K562 (cell line): ENCODE data around the gene PRM3. TPM values are rescaled to one million over a fixed set of nuclear protein-coding genes. Genes with fewer than 3 reads are reported as not detected.

Experiments
- ATAC-seq: fragments of 200-7000 bp; cut with Tn5 transposase; 3 replicates; pipeline ENCODE4 v1.9.1; 2020; ENCODE audit warnings: moderate library complexity
- BruUV-seq: library from RNA; stranded (reverse); fragments of 400-500 nt; replicated peaks from 2 replicates; lab custom pipeline; 2021; lab: Mats Ljungman, UMichigan
- CTCF ChIA-PET: fragments of 300-600 bp; formaldehyde crosslinking; extraction: SDS; loops from one replicate; lab custom pipeline; 2021; ENCODE audit warnings: low intra/inter-chr PET ratio; lab: Yijun Ruan, JAX
- POLR2A ChIA-PET: fragments of 300-600, 350-650 bp; sonication (Branson Sonifier 250); formaldehyde crosslinking; extraction: SDS; loops from one replicate; lab custom pipeline; 2021; ENCODE audit warnings: antibody characterized with exemption, inconsistent platforms; lab: Yijun Ruan, JAX
- DNase-seq, 4 experiments: peaks; one replicate each; pipeline versions ENCODE4 v3.0.0 to v3.0.0-alpha.2; 2011 to 2018; ENCODE audit warnings: low spot score in 3 of 4, mixed read lengths in 3 of 4; ENCODE audit errors: extremely low read depth in 1 of 4
- FAIRE-seq: peaks from 2 replicates; lab custom pipeline; 2011; peaks lifted over from hg19 to GRCh38; lab: Jason Lieb, UNC
- H2AFZ ChIP-seq: 2 replicates; pipeline ENCODE4 v1.6.0; 2011; ENCODE audit warnings: low read depth, low read length, control low read depth, inconsistent platforms
- H3K27ac ChIP-seq: fragments of 200-600 bp; 3 replicates; pipeline ENCODE4 v1.8.0; 2011; ENCODE audit warnings: low read depth, mild to moderate bottlenecking, control low read depth, inconsistent platforms, low read length, moderate library complexity, mixed read lengths; ENCODE audit errors: extremely low read depth
- H3K27me3 ChIP-seq, 2 experiments: fragments of 300-600 bp in 1 of 2; 2 replicates in 1 of 2; 3 replicates in 1 of 2; pipeline versions ENCODE4 v1.6.0 to v1.8.0; 2011; ENCODE audit warnings: inconsistent platforms in 2 of 2, low read length in 2 of 2, mild to moderate bottlenecking in 1 of 2, mixed read lengths in 1 of 2, moderate library complexity in 1 of 2; ENCODE audit not compliant: control insufficient read depth in 2 of 2, insufficient read depth in 2 of 2
- H3K36me3 ChIP-seq: fragments of 300-600 bp; 3 replicates; pipeline ENCODE4 v1.8.0; 2011; ENCODE audit warnings: mild to moderate bottlenecking, low read length, inconsistent platforms; ENCODE audit not compliant: control insufficient read depth, insufficient read depth
- H3K4me1 ChIP-seq, 2 experiments: fragments of 200-600 bp in 1 of 2; replicated peaks in 1 of 2; 2 replicates in 1 of 2; 3 replicates in 1 of 2; pipeline versions ENCODE4 v1.5.1 to v1.8.0; 2011; ENCODE audit warnings: inconsistent platforms in 2 of 2, low read length in 2 of 2, mild to moderate bottlenecking in 1 of 2, mixed read lengths in 1 of 2, moderate library complexity in 1 of 2; ENCODE audit not compliant: control insufficient read depth in 2 of 2, insufficient read depth in 2 of 2
- H3K4me2 ChIP-seq: 2 replicates; pipeline ENCODE4 v1.6.1; 2011; ENCODE audit warnings: low read length, control low read depth, inconsistent platforms, mixed read lengths; ENCODE audit not compliant: insufficient read depth
- H3K4me3 ChIP-seq: fragments of 200-600 bp; sonication (generic), shearing (Covaris generic); 2 replicates; pipeline ENCODE4 v1.5.1; 2016; ENCODE audit warnings: control low read depth, inconsistent platforms
- H3K79me2 ChIP-seq: fragments of 200-600 bp; 3 replicates; pipeline ENCODE4 v1.8.0; 2011; ENCODE audit warnings: low read length, inconsistent platforms; ENCODE audit not compliant: control insufficient read depth, insufficient read depth
- H3K9ac ChIP-seq, 2 experiments: 2 replicates each; pipeline versions ENCODE4 v1.6.0 to v1.6.1; 2011; ENCODE audit warnings: low read depth in 2 of 2, low read length in 2 of 2, control low read depth in 1 of 2, inconsistent platforms in 1 of 2, mild to moderate bottlenecking in 1 of 2, mixed read lengths in 1 of 2; ENCODE audit not compliant: insufficient read depth in 1 of 2
- H3K9me1 ChIP-seq: one replicate; pipeline ENCODE4 v1.6.0; 2011; ENCODE audit warnings: inconsistent platforms, mild to moderate bottlenecking, low read length, moderate library complexity; ENCODE audit not compliant: control insufficient read depth, insufficient read depth
- H3K9me3 ChIP-seq: replicated peaks from 2 replicates; pipeline ENCODE4 v1.5.1; 2011; ENCODE audit warnings: low read depth, low read length, inconsistent platforms; ENCODE audit not compliant: control insufficient read depth, insufficient read depth
- H4K20me1 ChIP-seq: replicated peaks from 2 replicates; pipeline ENCODE4 v1.6.1; 2011; ENCODE audit warnings: low read length, inconsistent platforms, mixed read lengths; ENCODE audit not compliant: control insufficient read depth, insufficient read depth
- BCOR ChIP-seq: fragments of 450-650 bp; IDR thresholded peaks from 2 replicates; pipeline ENCODE4 v1.6.1; 2016
- DACH1 ChIP-seq: fragments of 450-650 bp; IDR thresholded peaks from 2 replicates; pipeline ENCODE4 v1.6.1; 2018; ENCODE audit not compliant: partially characterized antibody
- ESRRA ChIP-seq: fragments of 450-650 bp; IDR thresholded peaks from 2 replicates; pipeline ENCODE4 v1.6.1; 2014; ENCODE audit warnings: low read depth, mild to moderate bottlenecking, moderate library complexity, borderline replicate concordance
- ETV1 ChIP-seq: fragments of 450-650 bp; conservative IDR thresholded peaks from 2 replicates; pipeline ENCODE4 v1.6.1; 2016; ENCODE audit warnings: missing genetic modification characterization, control low read depth, low read depth, missing compliant biosample characterization
- RBM25 ChIP-seq: fragments of 200-400 bp; formaldehyde crosslinking; IDR thresholded peaks from 2 replicates; pipeline ENCODE4 v1.6.1; 2018; ENCODE audit warnings: low read length, low read depth, moderate library complexity; ENCODE audit not compliant: severe bottlenecking
- SPI1 ChIP-seq: IDR thresholded peaks from 2 replicates; pipeline ENCODE4 v1.6.1; 2011; ENCODE audit warnings: low read depth, low read length, control low read depth, borderline replicate concordance
- WGBS: fragments of 100-300 bp; shearing (Covaris generic); methylation state at CpG from one replicate; pipeline ENCODE4 v1.1.6; 2016; ENCODE audit warnings: low coverage, mixed read lengths; ENCODE audit not compliant: insufficient coverage; ENCODE audit errors: missing lambda C conversion rate; 5-methylcytosine and 5-hydroxymethylcytosine counted together
- in situ Hi-C: fragments of 300-500 bp; cut with MboI; formaldehyde crosslinking; loops from 4 replicates; pipeline ENCODE4 v1.15.0; 2018; ENCODE audit warnings: inconsistent platforms, mixed read lengths
- intact Hi-C: fragments of 100-400 bp; cut with micrococcal nuclease; formaldehyde crosslinking; loops from 2 replicates; pipeline ENCODE4 v1.14.2; 2022
- polyA plus RNA-seq, 8 experiments: library from polyadenylated mRNA; depleted of rRNA in 4 of 8; stranded (reverse) in 5 of 8; unstranded in 3 of 8; fragments of >200 nt; fragmentation: Nextera tagmentation in 2 of 8; fragmentation: Illumina TruSeq in 1 of 8; extraction: Ambion mirVana in 2 of 8; extraction: Trizol in 1 of 8; gene quantifications; 2 replicates each; pipeline versions ENCODE4 v1.2.1 to v1.2.3, GENCODE V29; 2011 to 2014; ENCODE audit warnings: inconsistent platforms in 1 of 8, missing spikeins in 1 of 8
- total RNA-seq, 7 experiments: library from RNA; depleted of rRNA in 6 of 7; stranded (reverse); fragments of >200 nt in 6 of 7; fragmentation: Illumina TruSeq in 2 of 7; extraction: Trizol in 2 of 7; gene quantifications; 2 replicates each; pipeline versions ENCODE4 v1.2.1 to v1.2.3, GENCODE V29; 2011 to 2021; ENCODE audit warnings: low replicate concordance in 1 of 7

The PRM3 gene
- total and polyA plus RNA-seq, 9 of the 15 experiments (the other 6 are each of a cell fraction or from before 2014, with no cell fraction given): not detected

GRCh38 chr16:11264155-11264832, 9.1 kb downstream of the PRM3 start:
- DNase-seq: no peak
- H4K20me1 ChIP-seq: 0 out of 2 replicates have a peak, but pooled peaks cover 8% of the 10 kb centered on the region
- WGBS: 18% methylated on average over 9 of the region's 9 CpGs
- ATAC-seq: no peak
- CTCF ChIA-PET: no interaction called here
- no peaks in the 10 kb centered on the region for H3K36me3 ChIP-seq
- no peak overlapping the region for H2AFZ ChIP-seq
- no peak overlapping the region for H3K27ac ChIP-seq
- intact Hi-C loops (no loop called here), in situ Hi-C loops (loop anchor here (5.0 kb wide), 2 partner anchors 88 to 307 kb away; no protein-coding TSS in a partner anchor)
- no peak overlapping the region for H3K4me2 ChIP-seq
- no peak overlapping the region for H3K4me3 ChIP-seq
- peaks cover 0 to 6% of the 10 kb centered on the region in 2 experiments; a peak in 2 of 5 replicates for H3K4me1 ChIP-seq
- no peaks in the 10 kb centered on the region for H3K9me1 ChIP-seq
- TF ChIP-seq DACH1 (no peak), BCOR (peak; percentile 35; the same call in 1 of the 2 replicates), SPI1 (peak; percentile 93), ETV1 (tag) (peak; percentile 31; the same call in 1 of the 2 replicates), ESRRA (peak; percentile 83), RBM25 (peak; percentile 45)
- H3K79me2 ChIP-seq: no peaks in the 10 kb centered on the region
- no peak for FAIRE-seq
- BruUV-seq: no TSS peak
- H3K27me3 ChIP-seq: peaks cover 2 to 44% of the 10 kb centered on the region in 2 experiments; a peak in 4 of 5 replicates
- POLR2A ChIA-PET: interaction anchor here (2.2 kb wide), 1 partner anchor 8 kb away, joined by 6 read pairs; the partner anchor contains the start of gene SOCS1
- H3K9me3 ChIP-seq: no peaks in the 10 kb centered on the region; the same call in 1 of the 2 replicates
- no peak overlapping the region for H3K9ac ChIP-seq
